GM18507 (cell line): ENCODE measurements around the gene CCDC89.
"Not testable (repeated sequence)": the region's sequence is repeated elsewhere in the genome, so short reads cannot be mapped to it uniquely, and the experiment has no call there.

Experiments
- DNase-seq: peaks from one replicate; pipeline ENCODE4 v3.0.0; 2011; ENCODE audit warnings: low read depth; ENCODE audit not compliant: insufficient read length; ENCODE audit errors: extremely low spot score
- FAIRE-seq: peaks from 2 replicates; lab custom pipeline; 2011; peaks lifted over from hg19 to GRCh38; lab: Jason Lieb, UNC

CCDC89 gene

DNA sequence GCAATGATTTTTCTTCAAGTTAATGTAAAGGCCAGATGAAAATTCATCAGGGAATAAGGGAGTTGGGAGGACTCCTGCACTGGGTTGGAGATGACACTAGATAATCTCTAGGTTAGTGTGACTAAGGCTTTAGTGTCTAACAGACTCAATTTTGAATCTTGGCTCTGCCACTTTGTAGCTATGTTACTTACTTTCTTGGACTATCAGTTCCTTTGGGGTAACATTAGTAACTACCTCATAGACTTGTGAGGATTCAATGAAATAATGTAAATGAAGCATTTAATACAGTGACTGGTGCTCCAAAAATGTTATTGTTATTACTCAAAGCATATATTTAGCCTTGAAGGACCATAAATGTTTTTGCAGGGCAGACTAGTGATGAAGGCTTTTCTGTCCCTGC is 9.6 kb upstream of the CCDC89 start:
- DNase-seq, result no peak
- FAIRE-seq, result no peak

- FAIRE-seq, result peak; percentile 61
These were observed 8.5 kb upstream of the CCDC89 start for GRCh38 chr11:85694385-85694980.

GRCh38 chr11:85685125-85685819 is 723 bp downstream of the CCDC89 start:
- DNase-seq (no peak), FAIRE-seq (no peak)

More at GRCh38 chr11:85694385-85694980, 8.5 kb upstream of the CCDC89 start:
- no peak for DNase-seq

- DNase-seq, result peak; percentile 56
- FAIRE-seq, result peak; percentile 58
These were observed 3.4 kb downstream of the CCDC89 start for GRCh38 chr11:85682330-85683305.

DNA sequence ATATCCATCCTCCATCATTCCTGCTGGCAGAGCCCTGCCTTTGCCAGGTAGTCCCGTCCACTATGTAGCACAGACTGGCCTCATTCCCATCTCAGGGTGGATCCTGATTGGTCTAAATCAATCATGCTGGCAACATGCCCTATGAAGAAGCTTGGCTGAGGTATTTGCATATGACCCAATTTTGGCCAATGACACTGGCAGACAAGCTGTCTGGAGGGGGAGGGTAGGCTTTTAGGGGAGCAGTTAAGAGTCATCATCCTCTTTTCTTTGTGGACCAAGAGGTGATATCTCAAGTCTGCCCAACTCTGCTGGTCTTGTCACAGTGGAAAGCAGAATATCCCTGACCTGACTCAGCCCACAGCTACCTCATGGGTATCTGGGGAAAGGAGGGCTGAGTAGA is 5.1 kb downstream of the CCDC89 start:
- no peak for FAIRE-seq
- DNase-seq, result no peak

DNA sequence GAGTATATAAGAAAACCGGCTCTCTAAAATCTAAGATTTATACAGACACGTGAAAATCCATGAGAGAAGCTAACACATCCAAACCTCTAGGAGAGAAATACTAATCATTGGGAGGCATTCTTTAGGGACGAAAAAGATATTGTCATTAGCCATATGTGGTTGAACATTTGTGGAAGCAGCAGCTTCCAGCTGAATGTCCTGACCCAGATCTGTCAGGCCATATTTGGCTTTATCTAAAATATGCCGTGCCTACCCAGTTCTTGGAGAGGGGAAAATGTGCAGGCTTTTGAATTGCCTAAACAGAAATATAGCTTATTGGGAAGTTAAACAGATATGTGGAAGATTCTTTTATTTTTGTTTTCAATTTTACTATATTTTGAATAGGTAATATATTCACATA is 6.4 kb downstream of the CCDC89 start:
- no peak for DNase-seq
- FAIRE-seq, result no peak

GRCh38 chr11:85673393-85673792 is 12.6 kb downstream of the CCDC89 start:
- DNase-seq, result no peak
- FAIRE-seq, result no peak

- DNase-seq, result no peak
- peak; percentile 5 for FAIRE-seq
These were observed 13.7 kb downstream of the CCDC89 start for GRCh38 chr11:85672105-85672902.

DNA sequence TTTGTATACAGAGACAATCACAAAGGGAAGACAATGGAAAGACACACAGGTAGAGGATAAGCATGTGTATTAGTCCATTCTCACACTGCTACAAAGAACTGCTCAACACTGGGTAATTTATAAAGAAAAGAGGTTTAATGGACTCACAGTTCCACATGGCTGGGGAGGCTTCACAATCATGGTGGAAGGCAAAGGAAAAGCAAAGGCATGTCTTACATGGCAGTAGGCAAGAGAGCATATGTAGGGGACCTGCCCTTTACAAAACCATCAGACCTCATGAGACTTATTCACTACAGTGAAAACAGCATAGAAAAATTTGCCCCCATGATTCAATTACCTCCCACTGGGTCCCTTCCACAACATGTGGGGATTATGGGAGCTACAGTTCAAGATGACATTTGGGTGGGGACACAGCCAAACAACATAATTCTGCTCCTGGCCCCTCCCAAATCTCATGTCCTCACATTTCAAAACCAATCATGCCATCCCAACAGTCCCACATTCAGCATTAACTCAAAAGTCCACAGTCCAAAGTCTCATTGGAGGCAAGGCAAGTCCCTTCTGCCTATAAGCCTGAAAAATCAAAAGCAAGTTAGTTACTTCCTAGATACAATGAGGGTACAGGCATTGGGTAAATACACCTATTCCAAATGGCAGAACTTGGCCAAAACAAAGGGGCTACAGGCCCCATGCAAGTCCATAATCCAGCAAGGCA is 14.9 kb downstream of the CCDC89 start:
- not testable (repeated sequence) for DNase-seq, FAIRE-seq

GRCh38 chr11:85668157-85668556 is 17.8 kb downstream of the CCDC89 start:
- FAIRE-seq (no peak), DNase-seq (no peak)

DNA sequence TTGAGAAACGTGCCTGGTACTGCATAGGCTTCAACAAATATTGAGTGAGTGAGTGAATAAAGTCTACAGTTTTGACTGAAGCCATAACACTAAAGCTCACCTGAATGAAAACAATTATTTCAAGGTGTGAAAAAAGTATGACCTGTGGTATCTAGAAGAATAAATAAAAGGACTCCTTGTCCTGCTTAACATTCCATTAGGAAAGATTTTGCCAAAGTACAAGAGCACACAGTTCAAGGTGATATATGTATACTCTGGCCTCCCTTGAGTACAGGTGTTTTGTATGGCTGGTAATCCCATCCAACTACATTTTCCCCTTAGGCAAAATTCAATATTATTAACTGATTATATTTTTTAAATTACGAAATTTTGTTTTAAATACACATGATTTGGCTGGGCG is 19.3 kb downstream of the CCDC89 start:
- FAIRE-seq (no peak), DNase-seq (no peak)

DNA sequence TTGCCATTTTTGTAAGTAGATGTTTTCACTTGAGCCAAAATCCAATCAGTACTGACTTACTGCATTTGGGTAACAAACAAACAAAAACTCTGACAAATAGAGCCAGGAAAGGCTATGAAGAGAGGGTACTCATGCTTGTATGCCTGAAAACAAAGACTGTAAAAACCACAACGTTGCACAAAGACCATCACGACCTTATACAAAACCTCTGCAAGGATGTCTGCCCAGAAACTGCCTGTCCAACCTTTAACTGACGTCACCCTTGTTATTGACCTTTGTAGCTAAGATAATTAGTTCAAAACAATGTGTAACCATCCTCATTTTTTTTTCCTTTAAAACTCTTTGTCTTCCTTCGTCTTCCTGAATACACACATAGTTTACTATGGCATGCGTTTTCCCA is 20.3 kb downstream of the CCDC89 start:
- DNase-seq (no peak), FAIRE-seq (no peak)

DNA sequence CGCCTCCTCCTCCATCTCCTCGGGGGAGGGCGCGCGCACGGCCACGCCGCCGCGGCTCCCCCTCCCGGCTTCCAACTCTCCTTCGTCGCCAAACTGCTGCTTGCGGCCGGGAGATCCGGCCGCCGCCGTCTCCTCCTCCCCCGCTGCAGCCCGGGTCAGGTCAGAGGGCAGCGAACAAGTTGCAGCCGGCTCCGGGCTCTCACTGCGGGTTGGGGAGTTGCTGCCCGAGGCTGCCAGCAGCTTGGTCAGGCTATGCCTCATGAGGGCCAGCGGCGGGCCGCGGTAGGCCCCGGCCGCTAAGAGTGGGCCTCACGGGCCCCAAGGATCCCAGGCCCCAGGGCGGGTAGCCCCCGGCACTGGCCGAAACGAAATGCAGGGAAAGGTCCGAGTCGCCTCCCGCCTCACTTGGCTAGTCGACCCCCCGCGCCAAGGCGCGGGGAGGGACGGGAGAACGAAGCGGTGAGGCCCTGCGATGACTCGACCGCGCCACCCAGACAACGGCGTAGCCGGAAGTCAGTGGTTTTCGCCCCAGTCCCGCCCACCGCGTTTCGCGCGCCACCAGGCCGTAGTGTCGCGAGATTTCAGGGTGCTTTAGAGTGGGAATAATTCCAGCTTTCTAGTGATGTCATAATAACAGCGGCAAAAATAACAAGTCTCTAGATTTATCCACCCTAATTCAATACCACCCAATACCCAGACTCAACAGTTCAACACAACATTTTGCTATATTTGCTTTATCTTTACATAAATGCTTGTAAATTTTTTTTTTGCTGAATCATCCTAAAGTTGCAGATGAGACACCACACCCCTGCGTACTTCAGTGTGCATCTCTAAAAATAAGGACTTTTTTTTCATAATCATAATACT is 21.1 kb downstream of the CCDC89 start, which contains the start of gene CREBZF:
Gene CREBZF (minus strand): TSS at position 515 of the 867 bp plus-strand sequence. CDS start 254 bp downstream, at position 261.
- DNase-seq (peak; percentile 86), FAIRE-seq (peak; percentile 95)

GRCh38 chr11:85663753-85664614 is 22.0 kb downstream of the CCDC89 start:
- DNase-seq (peak; percentile 57), FAIRE-seq (peak; percentile 67)

- no peak for DNase-seq
- no peak for FAIRE-seq
These were observed 22.8 kb downstream of the CCDC89 start for GRCh38 chr11:85663080-85663752.

DNA sequence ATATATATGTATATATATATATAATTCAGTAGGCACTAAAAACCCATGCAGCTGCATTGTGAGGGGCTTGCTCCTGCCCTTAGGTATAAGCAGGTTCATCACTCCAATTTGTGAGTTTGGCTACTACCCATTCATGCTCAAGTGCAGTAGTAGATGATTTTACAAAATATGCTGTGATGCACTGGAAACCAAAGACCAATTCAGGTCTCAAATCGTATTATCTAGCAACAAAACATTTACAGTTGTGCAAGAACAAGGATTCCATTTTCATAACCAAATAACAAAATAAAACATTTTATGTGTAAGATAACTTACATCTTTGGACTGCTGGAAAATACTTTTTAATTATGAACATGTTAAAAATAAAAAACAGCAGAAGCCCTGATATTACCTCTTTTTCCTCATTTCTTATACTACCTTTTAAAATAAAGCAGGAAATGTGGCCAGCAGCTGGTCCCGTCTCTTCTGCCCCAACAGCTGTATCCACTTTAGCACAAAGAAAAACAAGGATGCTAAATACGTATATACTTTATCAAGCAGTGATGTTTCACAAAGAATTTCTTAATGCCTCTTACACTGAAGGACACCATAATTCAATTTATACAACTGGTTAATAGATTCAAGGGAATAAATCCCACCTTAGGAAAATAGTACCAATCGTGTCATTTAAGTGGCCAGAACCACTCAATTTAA is 23.9 kb downstream of the CCDC89 start:
- FAIRE-seq (no peak), DNase-seq (no peak)
